ENCODE measurements around the gene JPH3.

The JPH3 gene

GRCh38 chr16:87621976-87622713 lies 19.8 kb downstream of the JPH3 start:
- Mint-ChIP-seq H3K9me3 (no peaks in the 10 kb centered on the region), H3K4me3 (no peak overlapping the region), H3K36me3 (ENCODE audit: low read depth) (no peaks in the 10 kb centered on the region), H3K27me3 (ENCODE audit: low read depth) (peaks cover 19% of the 10 kb centered on the region), H3K27ac (no peak overlapping the region), H3K4me1 (no peaks in the 10 kb centered on the region)
- TF ChIP-seq CTCF (IDR thresholded peaks at IDR 0.05; ENCODE audit: unreplicated experiment in 3 of 3) = no peak

- H3K27me3 Mint-ChIP-seq (ENCODE audit: low read depth) = peaks cover 19% of the 10 kb centered on the region
- H3K27ac Mint-ChIP-seq = no peak overlapping the region
- no peaks in the 10 kb centered on the region for H3K9me3 Mint-ChIP-seq
- no peaks in the 10 kb centered on the region for H3K36me3 Mint-ChIP-seq (ENCODE audit: low read depth)
- no peaks in the 10 kb centered on the region for H3K4me1 Mint-ChIP-seq
- H3K4me3 Mint-ChIP-seq = no peak overlapping the region
- TF ChIP-seq CTCF (IDR thresholded peaks at IDR 0.05; ENCODE audit: unreplicated experiment in 3 of 3) = no peak
These were observed 20.5 kb downstream of the JPH3 start for GRCh38 chr16:87622756-87623319.

GRCh38 chr16:87625241-87625797 lies 23.0 kb downstream of the JPH3 start:
- Mint-ChIP-seq H3K27me3 (ENCODE audit: low read depth) (peaks cover 13% of the 10 kb centered on the region), H3K27ac (no peak overlapping the region), H3K9me3 (peaks cover 3% of the 10 kb centered on the region), H3K4me3 (no peak overlapping the region), H3K4me1 (no peaks in the 10 kb centered on the region), H3K36me3 (ENCODE audit: low read depth) (no peaks in the 10 kb centered on the region)
- no peak for TF ChIP-seq CTCF (IDR thresholded peaks at IDR 0.05; ENCODE audit: unreplicated experiment in 3 of 3)

- Mint-ChIP-seq H3K36me3 (ENCODE audit: low read depth) (peaks cover under 1% of the 10 kb centered on the region), H3K27ac (no peak overlapping the region), H3K4me1 (no peaks in the 10 kb centered on the region), H3K9me3 (peaks cover 13% of the 10 kb centered on the region), H3K27me3 (ENCODE audit: low read depth) (peaks cover 17% of the 10 kb centered on the region), H3K4me3 (no peak overlapping the region)
- TF ChIP-seq CTCF (IDR thresholded peaks at IDR 0.05; ENCODE audit: unreplicated experiment in 3 of 3) = no peak
These were observed 24.1 kb downstream of the JPH3 start for GRCh38 chr16:87626401-87626800.

- peaks cover 4% of the 10 kb centered on the region for H3K36me3 Mint-ChIP-seq (ENCODE audit: low read depth)
These were observed 24.6 kb downstream of the JPH3 start for GRCh38 chr16:87626905-87627304.

More at GRCh38 chr16:87626905-87627304, 24.6 kb downstream of the JPH3 start:
- no peak for TF ChIP-seq CTCF (IDR thresholded peaks at IDR 0.05; ENCODE audit: unreplicated experiment in 3 of 3)
- Mint-ChIP-seq H3K27ac (no peak overlapping the region), H3K4me3 (no peak overlapping the region), H3K27me3 (ENCODE audit: low read depth) (peaks cover 22% of the 10 kb centered on the region), H3K9me3 (peaks cover 18% of the 10 kb centered on the region), H3K4me1 (no peaks in the 10 kb centered on the region)
